C4-2B (cell line): ENCODE results near the gene ORC3.

Experiments
- ZFX ChIP-seq: fragments of 450-650 bp; IDR thresholded peaks from 2 replicates; pipeline ENCODE4 v1.6.1; 2017
- TF ChIP-seq, protein P1 (sequence below): fragments of 450-650 bp; conservative IDR thresholded peaks from 2 replicates; pipeline ENCODE4 v1.5.1; 2017; ENCODE audit warnings: mild to moderate bottlenecking

DNA sequence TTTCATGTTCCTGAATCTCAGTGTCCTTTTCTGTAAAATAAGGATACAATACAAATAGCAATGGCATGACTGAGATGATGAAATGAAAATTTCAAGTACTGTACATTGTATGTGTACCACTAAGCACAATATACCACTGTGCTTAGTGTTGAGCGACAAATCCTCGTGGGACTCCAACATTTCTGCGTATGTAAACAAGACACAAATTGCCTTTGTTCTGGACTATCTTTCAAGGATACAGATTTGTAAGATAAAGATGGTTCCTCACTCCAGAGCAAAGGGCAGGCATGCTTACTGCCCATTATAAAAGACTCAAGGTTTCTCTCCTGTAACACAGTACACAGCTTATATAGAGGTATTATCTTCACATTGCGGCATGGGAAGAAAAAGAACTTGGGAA, 6.1 kb upstream of the ORC3 start:
- TF ChIP-seq, protein P1, sequence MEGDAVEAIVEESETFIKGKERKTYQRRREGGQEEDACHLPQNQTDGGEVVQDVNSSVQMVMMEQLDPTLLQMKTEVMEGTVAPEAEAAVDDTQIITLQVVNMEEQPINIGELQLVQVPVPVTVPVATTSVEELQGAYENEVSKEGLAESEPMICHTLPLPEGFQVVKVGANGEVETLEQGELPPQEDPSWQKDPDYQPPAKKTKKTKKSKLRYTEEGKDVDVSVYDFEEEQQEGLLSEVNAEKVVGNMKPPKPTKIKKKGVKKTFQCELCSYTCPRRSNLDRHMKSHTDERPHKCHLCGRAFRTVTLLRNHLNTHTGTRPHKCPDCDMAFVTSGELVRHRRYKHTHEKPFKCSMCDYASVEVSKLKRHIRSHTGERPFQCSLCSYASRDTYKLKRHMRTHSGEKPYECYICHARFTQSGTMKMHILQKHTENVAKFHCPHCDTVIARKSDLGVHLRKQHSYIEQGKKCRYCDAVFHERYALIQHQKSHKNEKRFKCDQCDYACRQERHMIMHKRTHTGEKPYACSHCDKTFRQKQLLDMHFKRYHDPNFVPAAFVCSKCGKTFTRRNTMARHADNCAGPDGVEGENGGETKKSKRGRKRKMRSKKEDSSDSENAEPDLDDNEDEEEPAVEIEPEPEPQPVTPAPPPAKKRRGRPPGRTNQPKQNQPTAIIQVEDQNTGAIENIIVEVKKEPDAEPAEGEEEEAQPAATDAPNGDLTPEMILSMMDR: no peak
- no peak for TF ChIP-seq ZFX
